Measurements from ENCODE around the gene PTPN18. TPM values are rescaled to one million over a fixed set of nuclear protein-coding genes. Genes with fewer than 3 reads are reported as not detected.

The PTPN18 gene
- total RNA-seq, 2 donors from 2014 or later: 16.4 to 19.6 TPM

DNA sequence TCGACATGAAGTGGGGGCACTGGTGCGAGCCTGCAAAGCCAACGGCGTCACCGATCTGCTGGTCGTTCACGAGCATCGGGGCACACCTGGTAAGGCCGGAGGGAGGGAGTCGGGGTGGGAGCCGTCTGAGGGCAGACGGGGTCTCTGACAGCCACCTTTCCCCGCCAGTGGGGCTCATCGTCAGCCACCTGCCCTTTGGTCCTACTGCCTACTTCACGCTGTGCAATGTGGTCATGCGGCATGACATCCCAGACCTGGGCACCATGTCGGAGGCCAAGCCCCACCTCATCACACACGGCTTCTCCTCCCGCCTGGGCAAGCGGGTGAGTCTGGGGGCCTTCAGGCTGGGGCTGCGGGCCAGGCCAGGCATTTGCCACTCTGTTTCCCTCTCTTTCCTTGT lies 10.2 kb upstream of the PTPN18 start:
- no peak overlapping the region for H3K4me3 ChIP-seq (ENCODE audit: low read length)
- H3K9ac ChIP-seq (ENCODE audit: extremely low read depth, low read length, poor library complexity, severe bottlenecking): no peak overlapping the region
- no peak overlapping the region for H3K27ac ChIP-seq (ENCODE audit: low read depth, low read length)
- Mint-ChIP-seq H3K27me3 (ENCODE audit: insufficient read depth) (no peaks in the 10 kb centered on the region), H3K27ac (no peak overlapping the region), H3K4me3 (no peak overlapping the region), H3K4me1 (peaks cover 5% of the 10 kb centered on the region), H3K36me3 (ENCODE audit: low read depth) (peaks cover 43% of the 10 kb centered on the region), H3K9me3 (no peaks in the 10 kb centered on the region)
- no peaks in the 10 kb centered on the region for H3K4me1 ChIP-seq (ENCODE audit: control insufficient read depth, insufficient read depth, low read length)
- H3K36me3 ChIP-seq (ENCODE audit: control insufficient read depth, insufficient read depth, low read length): peaks cover 51% of the 10 kb centered on the region
- 94 to 97% methylated on average over 15 to 21 of the region's 21 CpGs for WGBS, 2 experiments (ENCODE audit: insufficient coverage in 1 of 2, insufficient read length in 1 of 2)
- no peaks in the 10 kb centered on the region for H3K9me3 ChIP-seq (ENCODE audit: control insufficient read depth, low read length)
- DNase-seq: no peak
- no peaks in the 10 kb centered on the region for H3K27me3 ChIP-seq (ENCODE audit: control insufficient read depth, insufficient read depth, low read length, poor library complexity, severe bottlenecking)
- TF ChIP-seq, protein P1, sequence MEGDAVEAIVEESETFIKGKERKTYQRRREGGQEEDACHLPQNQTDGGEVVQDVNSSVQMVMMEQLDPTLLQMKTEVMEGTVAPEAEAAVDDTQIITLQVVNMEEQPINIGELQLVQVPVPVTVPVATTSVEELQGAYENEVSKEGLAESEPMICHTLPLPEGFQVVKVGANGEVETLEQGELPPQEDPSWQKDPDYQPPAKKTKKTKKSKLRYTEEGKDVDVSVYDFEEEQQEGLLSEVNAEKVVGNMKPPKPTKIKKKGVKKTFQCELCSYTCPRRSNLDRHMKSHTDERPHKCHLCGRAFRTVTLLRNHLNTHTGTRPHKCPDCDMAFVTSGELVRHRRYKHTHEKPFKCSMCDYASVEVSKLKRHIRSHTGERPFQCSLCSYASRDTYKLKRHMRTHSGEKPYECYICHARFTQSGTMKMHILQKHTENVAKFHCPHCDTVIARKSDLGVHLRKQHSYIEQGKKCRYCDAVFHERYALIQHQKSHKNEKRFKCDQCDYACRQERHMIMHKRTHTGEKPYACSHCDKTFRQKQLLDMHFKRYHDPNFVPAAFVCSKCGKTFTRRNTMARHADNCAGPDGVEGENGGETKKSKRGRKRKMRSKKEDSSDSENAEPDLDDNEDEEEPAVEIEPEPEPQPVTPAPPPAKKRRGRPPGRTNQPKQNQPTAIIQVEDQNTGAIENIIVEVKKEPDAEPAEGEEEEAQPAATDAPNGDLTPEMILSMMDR (conservative IDR thresholded peaks at IDR 0.05): no peak

DNA sequence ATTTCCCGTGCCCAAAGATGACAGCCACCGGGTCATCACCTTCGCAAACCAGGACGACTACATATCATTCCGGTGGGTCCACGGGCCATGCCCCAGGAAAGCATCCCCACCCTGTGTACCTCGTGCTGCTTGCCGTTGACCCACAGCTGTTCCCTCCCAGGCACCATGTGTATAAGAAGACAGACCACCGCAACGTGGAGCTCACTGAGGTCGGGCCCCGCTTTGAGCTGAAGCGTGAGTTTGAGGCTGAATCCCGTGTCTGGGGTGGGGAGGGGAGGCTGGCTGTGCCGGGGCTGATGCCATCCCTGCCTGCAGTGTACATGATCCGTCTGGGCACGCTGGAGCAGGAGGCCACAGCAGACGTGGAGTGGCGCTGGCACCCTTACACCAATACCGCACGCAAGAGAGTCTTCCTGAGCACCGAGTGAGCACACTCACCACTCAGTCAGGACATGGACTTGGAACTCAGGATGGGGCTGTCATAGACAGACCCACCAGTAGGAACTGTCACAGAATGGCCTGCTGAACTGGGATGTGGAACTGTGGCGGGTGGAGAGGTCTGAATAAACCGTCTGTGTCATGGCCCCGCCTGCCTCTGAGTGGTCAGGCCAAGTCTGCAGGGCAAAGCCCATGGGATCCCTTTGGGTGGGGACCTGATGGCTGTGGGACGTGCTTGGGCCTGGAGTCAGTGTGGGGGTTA lies 9.7 kb upstream of the PTPN18 start:
- peaks cover 3% of the 10 kb centered on the region for H3K4me1 Mint-ChIP-seq
- no peak overlapping the region for H3K4me3 ChIP-seq (ENCODE audit: low read length)

DNA sequence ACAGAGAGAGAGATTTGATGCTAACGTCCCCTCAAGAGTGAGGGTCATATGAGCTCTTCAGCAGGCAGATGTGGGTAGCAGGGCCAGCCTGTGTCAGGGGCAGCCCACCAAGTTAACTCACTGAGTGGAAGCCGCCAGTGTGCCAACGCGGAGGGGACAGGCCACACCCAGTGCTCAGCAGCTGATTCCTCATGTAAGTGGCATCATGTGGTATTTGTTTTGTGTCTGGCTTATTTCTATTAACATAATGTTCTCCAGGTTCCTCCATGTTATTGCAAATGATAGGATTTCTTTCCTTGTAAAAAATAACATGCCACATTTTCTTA lies 9.2 kb upstream of the PTPN18 start:
- H3K4me3 Mint-ChIP-seq: no peak overlapping the region
- peaks cover 43% of the 10 kb centered on the region for H3K36me3 Mint-ChIP-seq (ENCODE audit: low read depth)
- Histone ChIP-seq H3K4me1 (ENCODE audit: control insufficient read depth, insufficient read depth, low read length) (no peaks in the 10 kb centered on the region), H3K4me3 (ENCODE audit: low read length) (no peak overlapping the region), H3K9me3 (ENCODE audit: control insufficient read depth, low read length) (no peaks in the 10 kb centered on the region), H3K27ac (ENCODE audit: low read depth, low read length) (no peak overlapping the region), H3K9ac (ENCODE audit: extremely low read depth, low read length, poor library complexity, severe bottlenecking) (no peak overlapping the region), H3K36me3 (ENCODE audit: control insufficient read depth, insufficient read depth, low read length) (peaks cover 51% of the 10 kb centered on the region), H3K27me3 (ENCODE audit: control insufficient read depth, insufficient read depth, low read length, poor library complexity, severe bottlenecking) (no peaks in the 10 kb centered on the region)
- DNase-seq: no peak
- H3K27me3 Mint-ChIP-seq (ENCODE audit: insufficient read depth): no peaks in the 10 kb centered on the region
- 99 to 100% methylated on average over 1 to 4 of the region's 4 CpGs for WGBS, 2 experiments (ENCODE audit: insufficient coverage in 1 of 2, insufficient read length in 1 of 2)
- no peaks in the 10 kb centered on the region for H3K9me3 Mint-ChIP-seq
- H3K4me1 Mint-ChIP-seq: no peaks in the 10 kb centered on the region
- no peak overlapping the region for H3K27ac Mint-ChIP-seq
- TF ChIP-seq, protein P1 (conservative IDR thresholded peaks at IDR 0.05): no peak

More for the DNA sequence above, 9.7 kb upstream of the PTPN18 start:
- Histone ChIP-seq H3K27ac (ENCODE audit: low read depth, low read length) (no peak overlapping the region), H3K9me3 (ENCODE audit: control insufficient read depth, low read length) (no peaks in the 10 kb centered on the region), H3K4me1 (ENCODE audit: control insufficient read depth, insufficient read depth, low read length) (no peaks in the 10 kb centered on the region), H3K9ac (ENCODE audit: extremely low read depth, low read length, poor library complexity, severe bottlenecking) (no peak overlapping the region), H3K36me3 (ENCODE audit: control insufficient read depth, insufficient read depth, low read length) (peaks cover 51% of the 10 kb centered on the region), H3K27me3 (ENCODE audit: control insufficient read depth, insufficient read depth, low read length, poor library complexity, severe bottlenecking) (no peaks in the 10 kb centered on the region)
- Mint-ChIP-seq H3K27me3 (ENCODE audit: insufficient read depth) (no peaks in the 10 kb centered on the region), H3K9me3 (no peaks in the 10 kb centered on the region), H3K27ac (no peak overlapping the region), H3K4me3 (no peak overlapping the region), H3K36me3 (ENCODE audit: low read depth) (peaks cover 43% of the 10 kb centered on the region)
- 95 to 99% methylated on average over 17 to 26 of the region's 26 CpGs for WGBS, 2 experiments (ENCODE audit: insufficient coverage in 1 of 2, insufficient read length in 1 of 2)
- TF ChIP-seq, protein P1 (conservative IDR thresholded peaks at IDR 0.05): no peak
- no peak for DNase-seq

Measured in endodermal cell (in vitro differentiated cells).